Neuron (in vitro differentiated cells): ENCODE results near the gene VPS37C.

Experiments
- H2AFZ ChIP-seq: one replicate; pipeline ENCODE4 v1.6.1; 2013; ENCODE audit warnings: low read depth, mild to moderate bottlenecking, inconsistent platforms, low read length, moderate library complexity
- H3K27me3 ChIP-seq: one replicate; pipeline ENCODE4 v1.6.1; 2013; ENCODE audit warnings: low read length; ENCODE audit not compliant: insufficient read depth
- H3K36me3 ChIP-seq: one replicate; pipeline ENCODE4 v1.6.1; 2013; ENCODE audit warnings: low read length; ENCODE audit not compliant: insufficient read depth
- H3K4me1 ChIP-seq: one replicate; pipeline ENCODE4 v1.6.1; 2013; ENCODE audit warnings: low read length; ENCODE audit not compliant: insufficient read depth
- H3K4me3 ChIP-seq: 2 replicates; pipeline ENCODE4 v1.5.1; 2013; ENCODE audit warnings: mild to moderate bottlenecking, low read length, moderate library complexity
- H3K9me3 ChIP-seq: one replicate; pipeline ENCODE4 v1.6.1; 2013; ENCODE audit warnings: low read length

VPS37C gene

GRCh38 chr11:61131586-61131985, 29.6 kb downstream of the VPS37C start:
- Histone ChIP-seq H3K36me3 (peaks cover 9% of the 10 kb centered on the region), H3K4me1 (peaks cover 2% of the 10 kb centered on the region), H2AFZ (no peak overlapping the region), H3K27me3 (no peaks in the 10 kb centered on the region), H3K9me3 (no peaks in the 10 kb centered on the region), H3K4me3 (no peak overlapping the region)

- Histone ChIP-seq H2AFZ (no peak overlapping the region), H3K4me1 (peaks cover 2% of the 10 kb centered on the region), H3K9me3 (no peaks in the 10 kb centered on the region), H3K27me3 (no peaks in the 10 kb centered on the region), H3K36me3 (peaks cover 9% of the 10 kb centered on the region), H3K4me3 (no peak overlapping the region)
These were observed 30.0 kb downstream of the VPS37C start for GRCh38 chr11:61131186-61131585.

- peaks cover 9% of the 10 kb centered on the region for H3K36me3 ChIP-seq
These were observed 31.3 kb downstream of the VPS37C start for GRCh38 chr11:61129639-61130523.

GRCh38 chr11:61128947-61129638, 32.1 kb downstream of the VPS37C start:
- Histone ChIP-seq H3K4me1 (peaks cover 2% of the 10 kb centered on the region), H3K4me3 (no peak overlapping the region), H3K9me3 (no peaks in the 10 kb centered on the region), H2AFZ (no peak overlapping the region), H3K36me3 (peaks cover 9% of the 10 kb centered on the region), H3K27me3 (no peaks in the 10 kb centered on the region)

More at GRCh38 chr11:61129639-61130523, 31.3 kb downstream of the VPS37C start:
- no peaks in the 10 kb centered on the region for H3K9me3 ChIP-seq
- H3K4me3 ChIP-seq = no peak overlapping the region
- no peaks in the 10 kb centered on the region for H3K27me3 ChIP-seq
- H3K4me1 ChIP-seq = peaks cover 2% of the 10 kb centered on the region
- H2AFZ ChIP-seq = no peak overlapping the region

GRCh38 chr11:61127991-61128390, 33.2 kb downstream of the VPS37C start:
- Histone ChIP-seq H3K4me1 (peaks cover 2% of the 10 kb centered on the region), H3K36me3 (peaks cover 4% of the 10 kb centered on the region), H3K27me3 (no peaks in the 10 kb centered on the region), H3K4me3 (no peak overlapping the region), H2AFZ (no peak overlapping the region), H3K9me3 (no peaks in the 10 kb centered on the region)

DNA sequence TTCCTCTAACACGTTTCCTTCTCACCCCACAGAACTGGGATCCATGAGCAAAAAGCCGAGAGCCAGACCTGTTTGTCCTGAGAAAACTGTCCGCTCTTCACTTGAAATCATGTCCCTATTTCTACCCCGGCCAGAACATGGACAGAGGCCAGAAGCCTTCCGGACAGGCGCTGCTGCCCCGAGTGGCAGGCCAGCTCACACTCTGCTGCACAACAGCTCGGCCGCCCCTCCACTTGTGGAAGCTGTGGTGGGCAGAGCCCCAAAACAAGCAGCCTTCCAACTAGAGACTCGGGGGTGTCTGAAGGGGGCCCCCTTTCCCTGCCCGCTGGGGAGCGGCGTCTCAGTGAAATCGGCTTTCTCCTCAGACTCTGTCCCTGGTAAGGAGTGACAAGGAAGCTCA, 35.0 kb downstream of the VPS37C start:
- H3K4me3 ChIP-seq = no peak overlapping the region
- H3K9me3 ChIP-seq = no peaks in the 10 kb centered on the region

DNA sequence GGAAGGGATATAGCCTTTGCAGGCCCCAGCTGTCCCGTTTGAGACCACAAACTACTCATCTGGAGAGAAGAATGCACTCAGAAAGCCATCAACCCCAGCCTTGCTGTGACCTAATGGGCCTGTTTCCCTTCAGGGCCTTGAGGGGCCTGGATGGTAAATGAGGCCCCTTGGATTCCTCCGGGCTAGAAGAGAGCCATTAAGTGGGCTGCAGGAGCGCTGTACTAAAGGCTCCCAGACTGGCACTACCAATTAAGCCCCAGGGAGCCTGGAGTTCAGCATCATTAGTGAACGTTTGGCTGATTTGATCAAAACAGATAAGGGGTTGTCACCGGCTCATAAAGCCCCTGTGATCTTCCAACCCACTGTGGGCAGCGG, 35.9 kb downstream of the VPS37C start:
- Histone ChIP-seq H3K9me3 (no peaks in the 10 kb centered on the region), H3K36me3 (no peaks in the 10 kb centered on the region), H2AFZ (no peak overlapping the region), H3K4me1 (peaks cover 2% of the 10 kb centered on the region), H3K4me3 (no peak overlapping the region), H3K27me3 (no peaks in the 10 kb centered on the region)

More for the DNA sequence above, 35.0 kb downstream of the VPS37C start:
- H3K36me3 ChIP-seq = no peaks in the 10 kb centered on the region
- H3K27me3 ChIP-seq = no peaks in the 10 kb centered on the region
- H2AFZ ChIP-seq = no peak overlapping the region
- H3K4me1 ChIP-seq = peaks cover 2% of the 10 kb centered on the region

- Histone ChIP-seq H3K36me3 (no peaks in the 10 kb centered on the region), H3K4me3 (no peak overlapping the region), H3K27me3 (no peaks in the 10 kb centered on the region), H3K4me1 (no peaks in the 10 kb centered on the region), H3K9me3 (no peaks in the 10 kb centered on the region), H2AFZ (no peak overlapping the region)
These were observed 36.5 kb downstream of the VPS37C start for GRCh38 chr11:61124574-61125309.

DNA sequence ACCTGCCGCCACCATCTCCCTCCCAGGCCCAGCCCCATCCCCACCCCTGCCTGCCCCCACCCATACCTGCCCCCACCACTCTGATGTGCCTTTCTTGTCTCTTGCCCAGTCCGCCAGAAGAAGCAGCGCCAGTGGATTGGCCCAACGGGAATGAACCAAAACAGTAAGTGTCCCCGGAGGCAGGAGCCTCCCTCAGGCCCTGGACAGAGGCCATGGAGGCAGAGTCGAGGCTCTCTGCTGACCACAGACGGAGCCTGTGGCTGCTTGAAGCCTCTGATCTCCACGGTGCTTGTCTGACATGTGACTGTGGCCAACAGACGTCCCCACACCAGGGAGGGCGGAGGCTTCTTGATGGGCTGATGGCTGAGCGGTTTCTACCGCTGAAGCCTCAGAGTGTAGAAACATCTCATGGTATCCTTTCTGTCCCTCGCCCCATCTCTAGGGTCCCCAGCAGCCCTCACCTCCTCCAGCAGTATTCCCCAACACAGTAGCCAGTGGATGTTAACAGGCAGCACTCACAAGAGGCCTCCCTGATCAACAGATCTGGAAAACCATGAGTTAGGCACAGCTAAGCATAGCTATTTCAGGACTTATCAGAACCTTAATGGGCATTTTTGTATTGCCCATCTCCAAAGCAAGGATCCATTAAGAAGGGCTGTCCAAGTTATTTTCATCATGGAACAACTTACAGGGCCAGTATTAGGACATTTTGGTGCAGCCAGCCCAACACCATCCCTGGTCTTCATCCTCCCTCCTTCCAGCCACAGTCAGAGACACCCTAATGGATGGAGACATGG, 37.3 kb downstream of the VPS37C start:
- H3K27me3 ChIP-seq = no peaks in the 10 kb centered on the region
- no peaks in the 10 kb centered on the region for H3K36me3 ChIP-seq
- no peak overlapping the region for H3K4me3 ChIP-seq
- no peak overlapping the region for H2AFZ ChIP-seq
- H3K9me3 ChIP-seq = no peaks in the 10 kb centered on the region
- H3K4me1 ChIP-seq = no peaks in the 10 kb centered on the region

DNA sequence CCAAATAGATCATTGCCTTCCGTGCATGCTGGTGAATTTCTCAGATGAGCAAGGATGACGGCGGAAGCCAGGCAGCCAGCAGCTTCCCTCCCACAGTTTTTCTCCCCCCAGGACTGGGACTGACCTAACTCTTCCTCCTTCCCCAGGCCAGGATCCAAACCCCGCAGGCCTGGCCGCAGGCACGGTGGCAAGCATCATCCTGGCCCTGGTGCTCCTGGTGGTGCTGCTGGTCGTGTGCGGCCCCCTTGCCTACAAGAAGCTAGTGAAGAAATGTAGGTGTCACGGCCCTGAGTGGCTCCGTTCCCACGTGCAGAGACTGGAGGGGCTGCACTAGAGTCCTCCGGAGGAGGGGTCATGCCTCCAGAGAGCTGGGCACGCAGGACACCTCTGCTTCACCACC, 38.5 kb downstream of the VPS37C start:
- no peaks in the 10 kb centered on the region for H3K4me1 ChIP-seq
- no peak overlapping the region for H3K4me3 ChIP-seq
- H2AFZ ChIP-seq = no peak overlapping the region
- H3K9me3 ChIP-seq = no peaks in the 10 kb centered on the region
- no peaks in the 10 kb centered on the region for H3K27me3 ChIP-seq
- H3K36me3 ChIP-seq = no peaks in the 10 kb centered on the region

GRCh38 chr11:61121917-61122316, 39.3 kb downstream of the VPS37C start:
- H3K9me3 ChIP-seq = no peaks in the 10 kb centered on the region
- no peaks in the 10 kb centered on the region for H3K27me3 ChIP-seq
- H3K36me3 ChIP-seq = no peaks in the 10 kb centered on the region
- H3K4me1 ChIP-seq = no peaks in the 10 kb centered on the region
- H2AFZ ChIP-seq = no peak overlapping the region
- no peak overlapping the region for H3K4me3 ChIP-seq

DNA sequence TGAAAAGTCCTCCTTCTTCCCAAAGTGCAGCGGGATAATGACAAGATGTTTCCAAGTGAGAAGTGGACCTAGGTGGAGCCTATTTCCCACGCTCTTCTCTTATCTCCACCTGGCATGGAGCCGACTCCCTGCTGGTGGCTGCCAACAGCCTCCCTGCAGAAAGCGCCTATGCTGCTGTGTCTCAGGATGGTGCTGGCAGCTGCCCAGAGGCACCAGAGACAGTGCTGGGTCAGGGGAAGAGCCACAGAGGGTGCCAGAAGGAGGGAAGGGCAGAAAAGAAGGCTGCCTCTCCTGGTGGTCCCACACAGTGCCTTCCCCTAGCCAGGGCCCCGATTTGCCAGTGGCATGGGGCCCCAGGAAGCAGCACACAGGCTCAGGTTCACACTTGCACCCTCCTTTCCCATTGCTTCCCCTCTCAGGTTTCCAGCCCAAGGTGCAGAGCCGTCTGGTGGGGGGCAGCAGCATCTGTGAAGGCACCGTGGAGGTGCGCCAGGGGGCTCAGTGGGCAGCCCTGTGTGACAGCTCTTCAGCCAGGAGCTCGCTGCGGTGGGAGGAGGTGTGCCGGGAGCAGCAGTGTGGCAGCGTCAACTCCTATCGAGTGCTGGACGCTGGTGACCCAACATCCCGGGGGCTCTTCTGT, 39.9 kb downstream of the VPS37C start:
- Histone ChIP-seq H3K36me3 (no peaks in the 10 kb centered on the region), H3K4me1 (no peaks in the 10 kb centered on the region), H3K4me3 (no peak overlapping the region), H2AFZ (no peak overlapping the region), H3K9me3 (no peaks in the 10 kb centered on the region), H3K27me3 (no peaks in the 10 kb centered on the region)
